HT-29 (cell line): ENCODE results near the gene WDR27. TPM values are rescaled to one million over a fixed set of nuclear protein-coding genes. Genes with fewer than 3 reads are reported as not detected.
"Not testable (repeated sequence)": the region's sequence is repeated elsewhere in the genome, so short reads cannot be mapped to it uniquely, and the experiment has no call there.

Source experiments
- DNase-seq: peaks from one replicate; pipeline ENCODE4 v3.0.0-alpha.2; 2015; ENCODE audit warnings: low spot score
- total RNA-seq: library from RNA; depleted of rRNA; stranded (reverse); fragments of >200 nt; shearing (Covaris generic); gene quantifications from 2 replicates; pipeline ENCODE4 v1.2.3, GENCODE V29; 2014

The WDR27 gene
- total RNA-seq, 1 experiment from 2014 or later: 44.7 TPM

DNA sequence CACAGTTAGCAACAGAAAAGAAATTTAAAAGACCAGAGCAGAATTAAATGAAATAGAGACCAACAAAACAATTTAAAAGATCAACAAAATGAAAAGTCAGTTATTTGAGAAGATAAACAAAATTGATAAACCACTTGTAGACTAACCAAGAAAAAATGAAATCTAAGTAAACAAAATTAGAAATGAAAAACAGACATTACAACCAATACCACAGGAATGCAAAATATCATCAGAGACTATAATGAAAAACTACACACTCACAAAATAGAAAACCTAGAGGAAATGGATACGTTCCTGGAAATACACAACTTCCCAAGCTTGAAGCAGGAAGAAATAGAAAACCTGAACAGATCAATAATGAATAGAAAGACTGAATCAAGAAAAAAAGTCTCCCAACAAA, 97.8 kb downstream of the WDR27 start:
- DNase-seq: no peak

- DNase-seq: not testable (repeated sequence)
Observed at GRCh38 chr6:169601129-169601528, 100.7 kb downstream of the WDR27 start.

DNA sequence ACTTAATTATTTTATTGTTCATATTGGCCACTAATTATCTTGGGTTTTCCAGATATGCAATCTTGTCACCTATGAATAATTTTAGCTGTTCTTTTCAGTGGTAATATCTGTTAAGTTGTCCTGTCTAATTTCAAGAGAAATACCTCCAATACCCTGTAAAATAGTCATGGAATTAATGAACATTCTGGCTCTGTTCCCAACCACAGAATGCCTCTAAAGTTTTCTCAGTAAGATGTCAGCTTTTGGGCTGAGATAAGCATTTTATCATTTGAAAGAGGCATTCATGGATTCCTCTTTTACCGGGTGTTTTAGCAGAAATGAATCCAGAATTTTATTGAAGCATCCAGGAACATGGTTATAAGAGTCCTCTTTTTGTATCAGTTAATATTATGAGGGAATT, 109.3 kb downstream of the WDR27 start:
- no peak for DNase-seq

DNA sequence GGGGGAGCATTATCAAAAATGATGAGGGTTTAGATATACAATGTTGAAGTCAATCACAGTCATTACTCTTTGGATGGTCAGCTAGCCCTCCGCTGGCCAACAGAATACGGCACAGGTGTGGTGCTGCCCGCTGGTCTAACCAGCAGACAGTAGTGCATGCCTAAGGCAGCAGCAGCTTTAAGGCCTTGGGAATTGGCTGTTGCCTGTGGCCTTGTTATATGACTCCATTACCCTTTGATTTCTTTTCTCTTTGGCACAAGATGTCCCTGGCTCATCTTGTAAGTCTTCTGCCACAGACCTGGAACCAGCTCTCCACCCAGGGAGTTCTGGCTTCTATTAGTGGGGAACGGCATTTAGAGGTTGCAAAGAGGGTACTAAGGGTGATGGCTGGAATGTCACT, 110.2 kb downstream of the WDR27 start:
- DNase-seq: no peak

GRCh38 chr6:169590376-169590939, 111.4 kb downstream of the WDR27 start:
- DNase-seq: no peak

DNA sequence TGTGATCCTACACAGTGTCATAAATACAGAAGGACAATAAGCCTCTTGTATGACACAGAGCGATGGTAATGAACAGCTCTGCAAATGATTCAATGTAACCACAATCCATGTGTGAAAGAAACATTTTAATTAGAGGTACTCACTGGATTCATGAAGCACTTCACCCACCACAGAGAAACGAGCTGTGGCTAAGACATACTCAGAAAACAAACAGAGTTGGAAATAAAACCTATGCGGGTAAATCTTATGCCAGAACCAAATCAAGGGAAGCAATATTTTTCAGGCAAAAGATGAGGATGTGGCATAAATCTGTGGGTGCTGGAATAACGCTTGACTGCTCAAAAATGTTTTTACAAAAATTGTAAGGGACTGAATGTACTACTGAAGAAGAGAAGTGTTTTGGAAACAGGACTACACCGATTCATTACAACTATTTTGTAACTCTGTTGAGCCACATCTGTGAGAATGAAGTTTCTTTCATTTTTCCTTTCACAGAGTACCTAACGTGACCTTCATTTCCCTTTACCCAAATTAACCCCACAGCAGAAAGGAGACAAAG, 112.1 kb downstream of the WDR27 start:
- DNase-seq: no peak

- no peak for DNase-seq
Observed at GRCh38 chr6:169589293-169589692, 112.5 kb downstream of the WDR27 start.

GRCh38 chr6:169587975-169588374, 113.9 kb downstream of the WDR27 start:
- DNase-seq: no peak

- DNase-seq: no peak
Observed at GRCh38 chr6:169583886-169584541, 117.8 kb downstream of the WDR27 start.

- no peak for DNase-seq
Observed at GRCh38 chr6:169579407-169580111, 122.3 kb downstream of the WDR27 start.

DNA sequence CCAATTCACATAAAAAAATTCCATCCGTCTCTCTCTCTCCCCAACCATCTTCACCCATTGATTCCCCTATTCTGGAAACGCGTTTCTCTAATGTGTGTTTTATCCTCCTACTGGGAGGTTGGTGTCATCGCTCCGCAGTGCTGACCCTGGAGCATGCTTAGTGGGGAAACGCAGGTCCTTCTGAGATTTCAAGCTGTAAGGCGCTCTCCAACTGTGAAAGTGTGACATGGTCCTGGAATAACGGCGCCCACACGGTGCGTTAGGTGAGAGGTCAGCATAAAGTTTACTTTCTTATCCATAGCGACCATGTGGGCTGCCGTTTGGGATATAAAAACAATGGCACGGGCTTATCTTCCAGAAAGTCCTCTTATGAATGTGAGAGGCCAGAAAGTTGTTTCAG, 123.9 kb downstream of the WDR27 start:
- DNase-seq: no peak

DNA sequence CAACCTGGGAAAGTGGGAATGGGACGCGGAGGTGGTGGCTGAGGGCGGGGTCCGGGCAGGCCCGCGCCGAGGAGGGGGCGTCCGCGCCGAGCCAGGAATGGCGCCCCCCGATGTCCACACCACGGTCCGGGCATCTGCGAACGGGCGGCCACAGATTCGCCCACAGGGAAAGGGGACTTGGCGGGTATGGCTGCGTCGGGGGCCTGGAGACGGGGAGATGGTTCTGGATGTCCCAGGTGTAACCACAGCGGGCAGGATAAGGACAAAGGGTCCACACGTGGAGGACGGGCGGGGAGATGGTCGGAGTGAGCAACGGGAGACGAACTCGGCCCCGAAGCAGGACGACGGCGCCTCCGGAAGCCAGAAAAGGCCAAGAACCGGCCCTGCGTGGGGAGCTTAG, 124.6 kb downstream of the WDR27 start:
- no peak for DNase-seq

DNA sequence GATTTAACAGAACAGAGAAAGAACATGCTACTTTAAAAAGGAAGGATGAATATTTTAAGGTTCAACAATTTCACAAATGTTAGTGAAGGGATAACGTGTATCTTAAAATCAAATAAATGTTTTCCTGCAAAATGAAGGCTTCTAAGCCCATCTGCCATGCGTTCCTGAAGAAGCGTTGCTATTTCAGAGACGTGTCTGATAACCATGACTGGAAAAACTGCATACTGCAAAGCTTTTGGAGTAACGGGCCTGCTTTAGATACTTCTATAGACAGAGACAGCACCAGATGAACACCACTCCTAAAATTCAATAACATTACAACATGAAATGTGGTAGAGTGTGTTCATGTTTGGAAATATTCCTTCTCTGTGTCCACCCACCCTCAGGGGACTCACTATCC, 126.0 kb downstream of the WDR27 start:
- DNase-seq: no peak

DNA sequence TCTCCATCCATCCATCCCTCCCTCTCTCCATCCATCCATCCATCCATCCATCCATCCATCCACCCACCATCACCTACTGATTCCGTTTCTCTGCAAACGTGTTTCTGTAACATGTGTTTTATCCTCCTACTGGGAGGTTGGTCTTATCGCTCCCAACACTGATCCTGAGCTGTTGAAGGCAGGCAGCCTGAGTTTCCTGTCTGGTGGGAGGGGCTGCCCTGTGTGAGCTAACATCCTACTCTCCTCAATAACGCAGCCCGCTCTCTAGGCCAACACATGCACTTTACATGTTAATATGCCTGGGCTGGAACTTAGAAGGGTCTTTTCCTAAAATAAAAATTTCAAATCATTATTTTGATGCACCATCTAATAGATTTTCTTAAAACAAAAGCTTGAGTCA, 126.5 kb downstream of the WDR27 start:
- no peak for DNase-seq

GRCh38 chr6:169574420-169574819, 127.4 kb downstream of the WDR27 start:
- no peak for DNase-seq

DNA sequence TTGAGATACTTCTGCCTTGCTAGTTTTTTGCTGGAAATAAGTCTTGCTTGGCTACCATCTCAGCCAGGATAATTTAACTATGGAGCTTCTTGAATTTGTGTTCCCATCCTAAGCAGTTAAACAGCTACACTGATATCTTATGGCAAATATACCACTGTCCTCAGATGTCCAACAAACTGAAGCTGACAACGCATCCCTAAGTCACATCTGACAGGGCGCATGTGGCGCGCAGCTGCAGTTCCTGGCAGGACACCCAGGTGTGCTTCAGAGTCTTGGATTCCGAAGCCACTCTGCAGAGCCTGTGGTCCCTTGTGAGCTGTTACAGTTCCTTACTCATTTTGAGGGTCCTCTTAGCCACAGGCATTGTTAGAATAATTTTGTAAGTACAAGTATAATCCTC, 127.9 kb downstream of the WDR27 start:
- no peak for DNase-seq

DNA sequence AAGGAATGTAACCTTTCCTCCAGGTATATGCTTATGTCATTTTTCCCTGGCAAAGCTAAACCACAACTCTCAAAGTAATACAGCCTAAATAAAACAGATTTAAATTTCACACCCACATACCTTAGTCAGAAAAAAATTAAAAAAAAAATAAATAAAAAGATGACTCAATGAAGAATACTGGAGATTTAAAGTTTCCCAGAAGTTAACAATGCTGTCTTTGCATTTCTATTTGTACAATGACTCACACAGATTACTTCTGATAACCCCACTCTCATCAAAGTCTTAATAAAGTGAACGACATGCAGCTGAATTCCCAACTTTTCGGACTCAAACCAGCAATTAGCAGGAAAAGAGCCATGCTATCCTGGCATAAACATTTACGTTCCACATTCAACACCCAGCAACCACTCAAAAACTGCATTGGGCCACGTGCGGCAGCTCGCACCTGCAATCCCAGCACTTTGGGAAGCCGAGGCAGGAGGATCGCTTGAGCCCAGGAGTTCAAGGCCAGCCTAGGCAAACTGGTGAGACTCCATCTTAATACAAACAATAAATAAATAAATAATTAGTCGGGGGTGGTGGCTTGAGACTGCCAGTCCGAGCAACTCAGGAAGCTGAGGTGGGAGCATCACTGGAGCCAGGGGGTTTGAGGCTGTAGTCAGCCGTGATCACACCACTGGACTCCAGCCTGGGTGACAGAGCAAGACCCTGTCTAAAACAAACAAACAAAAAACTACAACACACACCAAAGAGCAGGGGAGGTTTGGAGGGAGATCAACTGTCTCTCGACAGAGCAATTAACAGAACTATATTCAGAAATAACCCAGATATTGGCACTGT, 130.5 kb downstream of the WDR27 start:
- peak; percentile 38 for DNase-seq

DNA sequence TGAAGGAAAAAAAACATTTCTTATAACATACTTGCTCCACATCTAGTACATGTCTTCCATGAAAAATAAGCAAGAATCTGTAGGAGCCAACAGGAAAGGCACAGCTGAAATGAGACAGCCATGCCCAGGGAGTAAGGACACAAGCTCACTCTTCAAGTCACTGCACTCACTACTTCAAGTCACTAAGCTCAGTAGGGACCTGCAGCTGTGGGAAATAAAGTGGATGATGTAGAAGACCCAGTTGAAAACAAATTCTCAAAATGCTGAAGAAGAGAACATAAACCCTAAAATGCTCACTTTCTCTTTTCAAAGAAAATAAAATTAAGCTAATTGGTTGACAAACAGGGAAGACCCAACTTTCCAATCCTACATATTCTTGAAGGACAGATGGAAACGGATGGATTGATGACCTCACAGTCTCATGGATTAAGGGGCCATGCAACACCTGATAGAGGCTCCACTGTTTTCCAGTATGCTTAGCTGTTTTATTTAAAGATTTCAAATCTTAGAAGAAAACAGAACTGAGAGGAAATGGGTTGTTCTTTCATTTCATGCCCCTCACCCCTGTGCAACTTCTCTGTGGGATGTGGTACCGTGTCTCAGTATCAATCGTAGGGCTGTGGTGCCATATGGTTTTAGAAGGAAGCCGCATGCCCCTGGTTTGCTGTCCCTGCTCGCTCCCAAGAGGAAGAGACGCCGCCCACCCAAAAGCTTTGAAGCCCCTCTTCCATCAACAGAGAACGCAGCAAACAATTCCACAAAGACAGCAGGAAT, 133.3 kb downstream of the WDR27 start:
- DNase-seq: no peak

DNA sequence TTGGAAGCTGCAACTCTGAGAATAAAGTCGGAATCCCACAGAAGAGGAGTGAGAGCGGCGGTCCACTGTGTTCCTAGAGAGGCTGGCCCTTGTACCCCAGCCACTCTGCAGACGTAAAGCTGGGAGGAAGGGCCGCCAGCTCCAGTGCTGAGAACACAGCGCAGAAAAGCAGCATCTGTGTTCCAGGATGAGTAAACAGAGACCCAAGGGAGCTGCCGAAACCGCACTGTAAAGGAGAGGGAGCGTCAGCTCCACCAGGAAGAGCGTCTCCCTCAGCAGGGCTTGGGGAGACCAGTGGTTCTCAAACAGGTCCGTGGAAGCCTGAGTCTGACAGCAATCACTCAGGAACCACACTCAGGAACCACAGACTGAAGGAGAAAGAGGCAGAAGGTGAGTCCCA, 134.0 kb downstream of the WDR27 start:
- no peak for DNase-seq

DNA sequence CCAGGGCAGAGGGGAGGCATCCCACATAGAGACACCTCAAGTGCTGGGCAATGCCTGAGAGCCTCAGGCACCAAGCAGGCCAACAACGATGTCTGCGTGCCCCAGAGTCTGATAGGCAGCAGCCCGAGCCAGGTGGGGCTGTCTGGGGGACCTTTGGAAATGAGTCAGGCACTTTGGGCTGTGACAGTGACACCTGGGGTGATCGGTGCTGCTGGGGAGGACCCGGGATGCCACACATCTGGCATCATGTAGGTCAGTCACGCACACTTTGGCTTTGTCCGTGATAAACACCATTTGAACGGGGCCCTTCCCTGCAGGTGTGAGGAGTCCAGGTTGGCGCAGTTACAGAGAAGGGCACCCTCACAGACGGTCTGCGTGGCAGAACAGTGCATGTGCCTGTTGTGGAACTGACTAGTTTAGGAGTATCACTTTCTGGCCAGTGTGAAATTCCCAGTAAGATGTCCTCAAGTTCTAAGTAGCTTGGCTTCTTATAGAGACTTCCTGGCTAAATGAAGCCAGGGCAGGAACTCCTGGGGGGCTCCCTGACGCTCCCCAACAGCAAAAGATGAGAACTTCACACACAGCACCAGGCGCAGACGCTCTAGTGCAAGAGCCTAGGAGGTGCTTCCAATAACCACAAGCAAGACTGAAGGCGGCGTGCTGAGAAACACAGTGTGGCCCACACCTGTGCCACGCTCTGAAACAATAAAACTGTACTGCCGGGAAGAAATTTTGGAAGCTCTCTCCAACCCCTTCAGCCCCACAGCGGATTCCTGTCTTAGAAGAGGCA, 134.7 kb downstream of the WDR27 start:
- no peak for DNase-seq
